Measurements from ENCODE around the gene MYO10.

MYO10 gene

GRCh38 chr5:16687898-16688297, 248.2 kb downstream of the MYO10 start:
- no peak overlapping the region for H3K4me3 ChIP-seq (ENCODE audit: low read length)
- DNase-seq (ENCODE audit: low read depth) = no peak
- TF ChIP-seq, protein P1, sequence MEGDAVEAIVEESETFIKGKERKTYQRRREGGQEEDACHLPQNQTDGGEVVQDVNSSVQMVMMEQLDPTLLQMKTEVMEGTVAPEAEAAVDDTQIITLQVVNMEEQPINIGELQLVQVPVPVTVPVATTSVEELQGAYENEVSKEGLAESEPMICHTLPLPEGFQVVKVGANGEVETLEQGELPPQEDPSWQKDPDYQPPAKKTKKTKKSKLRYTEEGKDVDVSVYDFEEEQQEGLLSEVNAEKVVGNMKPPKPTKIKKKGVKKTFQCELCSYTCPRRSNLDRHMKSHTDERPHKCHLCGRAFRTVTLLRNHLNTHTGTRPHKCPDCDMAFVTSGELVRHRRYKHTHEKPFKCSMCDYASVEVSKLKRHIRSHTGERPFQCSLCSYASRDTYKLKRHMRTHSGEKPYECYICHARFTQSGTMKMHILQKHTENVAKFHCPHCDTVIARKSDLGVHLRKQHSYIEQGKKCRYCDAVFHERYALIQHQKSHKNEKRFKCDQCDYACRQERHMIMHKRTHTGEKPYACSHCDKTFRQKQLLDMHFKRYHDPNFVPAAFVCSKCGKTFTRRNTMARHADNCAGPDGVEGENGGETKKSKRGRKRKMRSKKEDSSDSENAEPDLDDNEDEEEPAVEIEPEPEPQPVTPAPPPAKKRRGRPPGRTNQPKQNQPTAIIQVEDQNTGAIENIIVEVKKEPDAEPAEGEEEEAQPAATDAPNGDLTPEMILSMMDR (IDR thresholded peaks at IDR 0.05; ENCODE audit: insufficient read depth, low read depth, low read length, missing control alignments) = no peak

DNA sequence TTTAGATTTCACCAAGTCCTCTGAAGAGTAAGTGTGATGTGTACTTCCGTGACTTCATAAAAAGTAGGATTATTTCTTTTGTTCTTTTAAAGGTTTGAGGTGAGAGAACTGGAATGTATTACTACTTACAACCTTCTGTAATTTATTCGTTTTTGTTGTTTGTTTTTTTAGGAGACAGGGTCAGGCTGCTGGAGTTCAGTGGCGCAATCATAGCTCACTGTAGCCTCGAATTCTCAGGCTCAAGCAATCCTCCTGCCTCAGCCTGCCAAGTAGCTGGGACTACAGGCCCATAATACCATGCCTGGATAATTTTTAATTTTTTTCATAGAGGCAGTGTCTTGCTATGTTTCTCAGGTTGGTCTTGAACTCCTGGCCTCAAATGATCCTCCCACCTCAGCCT, 251.0 kb downstream of the MYO10 start:
- DNase-seq (ENCODE audit: low read depth) = no peak
- TF ChIP-seq, protein P1 (IDR thresholded peaks at IDR 0.05; ENCODE audit: insufficient read depth, low read depth, low read length, missing control alignments) = no peak
- H3K4me3 ChIP-seq (ENCODE audit: low read length) = no peak overlapping the region

DNA sequence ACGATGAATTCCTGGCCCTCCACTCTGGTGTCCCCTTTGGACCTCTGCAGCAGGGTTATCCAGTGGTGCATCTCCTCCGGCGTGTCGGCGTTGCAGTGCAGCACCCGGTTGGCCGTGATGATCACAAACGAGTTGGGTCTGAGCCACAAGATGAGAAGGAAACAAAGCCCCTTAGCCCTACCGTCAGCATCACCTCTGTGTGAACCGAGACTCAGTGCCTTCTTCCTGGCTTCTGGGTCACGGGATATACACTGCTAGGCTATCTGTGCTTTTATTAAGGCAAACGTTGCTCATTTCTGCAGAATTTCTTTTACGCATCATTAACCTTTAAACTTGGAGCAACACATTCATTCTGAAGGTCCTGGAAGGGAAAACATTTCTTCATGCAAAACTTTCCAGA, 254.2 kb downstream of the MYO10 start:
- H3K4me3 ChIP-seq (ENCODE audit: low read length) = no peak overlapping the region
- TF ChIP-seq, protein P1 (IDR thresholded peaks at IDR 0.05; ENCODE audit: insufficient read depth, low read depth, low read length, missing control alignments) = no peak
- no peak for DNase-seq (ENCODE audit: low read depth)

DNA sequence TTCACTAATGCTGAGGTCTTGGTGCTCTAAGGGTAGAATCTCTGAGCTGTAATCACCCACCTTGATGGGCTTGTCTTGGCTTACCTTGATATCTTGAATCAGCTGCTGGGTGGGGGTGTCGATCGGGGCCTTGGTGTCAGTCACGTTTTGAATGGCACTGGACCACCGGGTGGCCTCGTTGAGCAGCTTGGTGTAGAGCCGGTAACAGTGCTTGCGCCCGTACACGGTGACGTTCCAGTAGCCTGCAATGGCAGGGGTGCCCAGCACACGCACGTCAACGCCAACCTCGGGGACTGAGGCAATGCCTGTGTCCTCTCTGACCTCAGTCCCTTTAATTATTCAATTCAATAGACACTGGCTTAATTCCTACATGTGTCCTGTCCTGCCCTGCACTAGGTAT, 256.2 kb downstream of the MYO10 start:
- TF ChIP-seq, protein P1 (IDR thresholded peaks at IDR 0.05; ENCODE audit: insufficient read depth, low read depth, low read length, missing control alignments) = no peak
- H3K4me3 ChIP-seq (ENCODE audit: low read length) = no peak overlapping the region
- DNase-seq (ENCODE audit: low read depth) = no peak

GRCh38 chr5:16679190-16679589, 256.9 kb downstream of the MYO10 start:
- TF ChIP-seq, protein P1 (IDR thresholded peaks at IDR 0.05; ENCODE audit: insufficient read depth, low read depth, low read length, missing control alignments) = no peak
- no peak overlapping the region for H3K4me3 ChIP-seq (ENCODE audit: low read length)
- DNase-seq (ENCODE audit: low read depth) = no peak

- no peak overlapping the region for H3K4me3 ChIP-seq (ENCODE audit: low read length)
- TF ChIP-seq, protein P1 (IDR thresholded peaks at IDR 0.05; ENCODE audit: insufficient read depth, low read depth, low read length, missing control alignments) = no peak
- DNase-seq (ENCODE audit: low read depth) = no peak
These were observed 260.3 kb downstream of the MYO10 start for GRCh38 chr5:16675806-16676205.

- TF ChIP-seq, protein P1 (IDR thresholded peaks at IDR 0.05; ENCODE audit: insufficient read depth, low read depth, low read length, missing control alignments) = no peak
- no peak overlapping the region for H3K4me3 ChIP-seq (ENCODE audit: low read length)
- peak; percentile 77 for DNase-seq (ENCODE audit: low read depth)
These were observed 261.3 kb downstream of the MYO10 start for GRCh38 chr5:16674750-16675149.
